Stimulated activated CD4-positive, alpha-beta T cell treated with anti-CD3 and anti-CD28 coated beads, Interleukin-4, amount 100 ng/mL, for 48 hours (primary cell): ENCODE measurements around the gene CDKL5.

Experiments
- DNase-seq, 2 donors: peaks; one replicate each; pipeline ENCODE4 v3.0.0-alpha.2; 2020; ENCODE audit warnings: low read depth in 2 of 2

Gene CDKL5

GRCh38 chrX:18649498-18649951 is 224.1 kb downstream of the CDKL5 start:
- no peak for DNase-seq

GRCh38 chrX:18650662-18651061 is 225.3 kb downstream of the CDKL5 start:
- no peak for DNase-seq

GRCh38 chrX:18652636-18653035 is 227.2 kb downstream of the CDKL5 start:
- no peak for DNase-seq

- DNase-seq: no peak
Observed at GRCh38 chrX:18654875-18655836, 229.7 kb downstream of the CDKL5 start.

GRCh38 chrX:18661273-18661672 is 235.9 kb downstream of the CDKL5 start:
- DNase-seq: no peak

- no peak for DNase-seq
Observed at GRCh38 chrX:18664947-18665346, 239.5 kb downstream of the CDKL5 start.

- no peak for DNase-seq
Observed at GRCh38 chrX:18666614-18667013, 241.2 kb downstream of the CDKL5 start.

GRCh38 chrX:18668071-18668835 is 242.8 kb downstream of the CDKL5 start:
- DNase-seq: no peak

- no peak for DNase-seq
Observed at GRCh38 chrX:18672008-18672407, 246.6 kb downstream of the CDKL5 start, which contains the start of gene RS1. TSS of gene RS1 (minus strand) at chrX:18672108. CDS start at chrX:18672068, 40 bp downstream.

GRCh38 chrX:18674417-18674787 is 249.0 kb downstream of the CDKL5 start:
- DNase-seq: peak; percentile 1 to 2

GRCh38 chrX:18674788-18675735 is 249.7 kb downstream of the CDKL5 start:
- peak; percentile 58 to 59 for DNase-seq

GRCh38 chrX:18676050-18676449 is 250.6 kb downstream of the CDKL5 start:
- no peak for DNase-seq

- no peak for DNase-seq
Observed at GRCh38 chrX:18676470-18676869, 251.1 kb downstream of the CDKL5 start.

- no peak for DNase-seq
Observed at GRCh38 chrX:18677161-18677869, 251.9 kb downstream of the CDKL5 start.

- DNase-seq: no peak
Observed at GRCh38 chrX:18681996-18682395, 256.6 kb downstream of the CDKL5 start.

- no peak for DNase-seq
Observed at GRCh38 chrX:18682979-18683387, 257.6 kb downstream of the CDKL5 start.

GRCh38 chrX:18687856-18688495 is 262.6 kb downstream of the CDKL5 start:
- DNase-seq: no peak

- no peak for DNase-seq
Observed at GRCh38 chrX:18691431-18691830, 266.0 kb downstream of the CDKL5 start.

- DNase-seq: no peak
Observed at GRCh38 chrX:18692541-18692940, 267.1 kb downstream of the CDKL5 start.

- no peak for DNase-seq
Observed at GRCh38 chrX:18696653-18697052, 271.2 kb downstream of the CDKL5 start.
